NCI-H1092 (cell line): Measurements from ENCODE around the gene FXYD6.
"Not testable (repeated sequence)": the region's sequence is repeated elsewhere in the genome, so short reads cannot be mapped to it uniquely, and the experiment has no call there.

Experiments
- DNase-seq: peaks from one replicate; lab custom pipeline; 2025; lab: John Stamatoyannopoulos, UW

The FXYD6 gene

DNA sequence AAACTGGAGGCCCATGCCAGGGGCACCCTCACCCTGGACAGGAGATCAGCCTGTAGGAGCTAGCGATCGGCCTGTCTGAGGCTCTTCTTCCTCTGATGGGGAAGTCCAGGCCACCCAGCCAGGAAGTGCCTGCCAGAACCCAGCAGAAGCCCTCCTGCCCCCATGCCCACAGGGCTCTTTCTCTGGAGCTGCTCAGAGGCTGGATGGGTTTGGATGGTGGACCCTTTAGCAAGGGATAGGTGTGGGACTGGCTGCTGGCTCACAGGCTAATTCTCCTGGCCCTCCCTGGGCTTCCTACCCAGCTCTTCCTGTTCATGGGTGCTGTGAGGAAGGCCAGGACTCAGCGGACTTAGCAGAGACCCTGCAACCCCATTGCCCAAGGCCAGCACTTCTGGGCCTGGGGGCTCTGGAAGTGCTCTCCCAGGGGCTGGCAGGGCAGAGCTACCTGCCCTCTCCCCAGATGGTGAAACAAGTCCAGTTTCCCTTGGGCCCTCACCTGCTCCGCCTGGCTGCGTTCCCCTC lies 59.6 kb downstream of the FXYD6 start:
- no peak for DNase-seq

GRCh38 chr11:117816151-117816741 lies 60.2 kb downstream of the FXYD6 start:
- no peak for DNase-seq

DNA sequence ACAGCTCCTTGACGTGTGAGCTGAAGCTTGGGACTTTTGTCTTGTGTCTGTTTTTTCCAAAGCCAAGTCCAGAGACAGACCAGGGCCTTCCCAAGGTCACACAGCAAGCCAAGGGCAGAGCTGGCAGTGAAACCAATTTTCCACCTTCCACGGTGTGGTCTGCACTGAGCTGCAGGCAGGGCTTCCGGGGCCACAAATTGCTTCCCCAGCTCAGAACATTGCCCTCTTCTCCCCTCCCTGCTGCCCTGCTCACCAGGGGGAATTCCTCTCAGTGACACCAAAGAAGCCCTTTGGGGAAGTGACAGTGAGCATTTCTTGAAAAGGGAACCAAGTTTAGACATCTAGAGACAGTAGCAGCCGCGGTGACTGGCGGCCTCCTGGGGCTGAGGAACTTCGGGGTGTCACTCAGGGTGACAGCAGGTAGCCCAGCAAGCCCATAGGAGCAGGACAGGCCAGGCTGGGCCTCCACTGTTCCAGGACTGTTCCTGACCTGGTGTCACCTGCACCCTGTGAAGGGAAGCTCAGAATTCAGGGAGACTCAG lies 61.1 kb downstream of the FXYD6 start:
- no peak for DNase-seq

- DNase-seq: peak; percentile 94
Measured at GRCh38 chr11:117814766-117815261, 61.6 kb downstream of the FXYD6 start.

- no peak for DNase-seq
Measured at GRCh38 chr11:117814204-117814765, 62.2 kb downstream of the FXYD6 start.

DNA sequence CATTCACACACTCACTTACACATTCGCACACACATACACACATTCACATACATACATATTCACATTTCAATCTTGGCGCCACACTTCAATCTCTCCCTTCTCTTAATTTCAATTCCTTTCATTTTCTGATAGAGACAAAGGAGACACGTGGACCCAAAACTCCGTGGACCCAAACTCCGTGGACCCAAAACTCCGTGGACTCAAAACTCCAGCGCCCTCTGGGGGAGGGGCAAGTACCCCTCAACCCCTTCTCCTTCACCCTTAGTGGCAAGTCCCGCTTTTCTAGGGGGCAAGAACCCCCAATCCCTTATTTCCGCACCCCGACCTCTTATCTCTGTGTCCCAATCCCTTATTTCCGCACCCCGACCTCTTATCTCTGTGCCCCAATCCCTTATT lies 66.4 kb downstream of the FXYD6 start:
- DNase-seq: not testable (repeated sequence)

DNA sequence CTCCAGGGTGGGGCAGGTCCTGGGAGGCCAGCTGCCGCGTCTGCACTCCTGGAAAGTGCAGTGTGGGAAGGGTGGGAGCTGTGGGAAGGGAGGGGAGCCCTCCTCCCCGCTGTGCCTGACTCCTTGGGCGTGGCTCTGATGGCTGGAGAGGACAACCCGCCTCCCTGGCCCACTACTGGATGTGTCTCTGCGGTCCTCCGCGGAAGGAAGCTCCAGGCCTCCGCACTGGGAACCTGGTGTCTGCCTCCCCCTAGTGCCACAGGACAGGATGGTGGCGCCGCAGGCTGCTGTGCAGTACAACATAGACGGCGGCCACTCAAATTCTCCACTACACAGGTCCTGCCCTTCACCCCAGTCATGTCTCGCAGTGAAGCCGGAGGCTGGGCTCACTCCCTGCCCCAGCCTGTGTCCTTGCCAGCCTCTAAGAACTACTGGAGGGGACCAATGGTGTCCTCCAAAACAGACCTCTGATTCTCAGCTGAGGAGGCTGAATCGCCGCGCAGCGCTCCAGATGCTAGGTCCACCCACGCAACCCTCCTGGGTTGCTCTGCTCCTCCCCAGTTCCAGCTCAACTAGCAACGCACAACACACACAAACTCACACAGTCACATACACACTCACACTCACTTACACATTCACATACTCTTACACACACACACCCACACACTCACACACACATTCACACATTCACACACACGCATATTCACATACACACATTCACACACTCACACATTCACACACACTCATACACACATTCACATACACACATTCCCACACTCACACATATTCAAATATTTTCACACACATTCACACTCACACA lies 67.0 kb downstream of the FXYD6 start:
- DNase-seq: peak; percentile 74

DNA sequence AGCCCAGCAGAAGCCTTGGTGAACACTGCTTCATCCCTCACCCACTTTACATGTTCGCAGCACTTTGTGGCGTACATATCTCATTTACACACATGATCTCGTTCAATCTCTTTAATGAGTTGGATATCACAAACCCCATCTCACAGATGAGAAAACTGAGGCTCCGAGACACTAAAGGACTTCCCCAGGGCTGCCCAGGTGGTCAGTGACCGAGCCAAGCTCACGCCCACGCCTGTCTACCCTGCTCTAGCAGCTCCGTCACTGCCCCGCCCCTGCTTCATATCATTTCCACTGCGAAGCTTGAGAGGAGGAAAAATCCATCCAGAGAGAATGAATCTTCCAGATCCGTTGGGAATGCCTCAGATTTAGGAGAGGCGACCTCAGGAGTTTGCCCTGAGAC lies 67.7 kb downstream of the FXYD6 start:
- no peak for DNase-seq

DNA sequence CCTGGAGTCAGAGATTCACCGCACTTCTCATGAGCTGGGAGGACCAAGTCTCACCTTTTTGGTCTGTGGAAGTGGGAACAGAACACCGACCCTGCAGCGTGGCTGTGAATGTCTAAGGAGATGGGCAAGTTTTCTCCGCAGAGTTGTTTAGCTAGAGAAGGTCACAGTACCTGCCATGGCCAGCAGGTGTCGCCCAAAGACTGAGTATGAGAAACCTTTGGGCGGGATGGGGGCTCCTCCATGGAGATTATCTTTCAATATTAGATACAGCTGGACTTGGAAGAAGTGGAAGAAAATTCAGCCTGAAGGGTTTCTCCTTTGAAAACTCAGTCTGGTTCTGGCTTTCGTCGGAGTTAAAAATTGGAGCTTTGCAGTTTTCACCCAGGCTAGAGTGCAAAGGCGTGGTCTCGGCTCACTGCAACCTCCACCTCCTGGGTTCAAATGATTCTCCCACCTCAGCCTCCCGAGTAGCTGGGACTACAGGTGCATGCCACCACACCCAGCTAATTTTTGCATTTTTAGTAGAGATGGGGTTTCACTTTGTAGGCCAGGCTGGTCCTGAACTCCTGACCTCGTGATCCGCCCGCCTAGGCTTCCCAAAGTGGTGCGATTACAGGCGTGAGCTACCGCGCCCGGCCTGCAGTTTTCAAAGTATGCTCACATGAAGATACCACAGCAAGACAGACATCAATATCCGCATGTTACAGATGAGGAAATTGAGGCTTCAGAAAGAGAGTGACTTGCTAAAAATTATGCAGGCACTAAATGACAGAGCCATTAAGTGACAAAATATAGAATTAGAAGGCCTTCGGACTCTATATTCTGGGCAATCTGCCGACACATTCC lies 68.8 kb downstream of the FXYD6 start:
- DNase-seq: peak; percentile 66

GRCh38 chr11:117806846-117807245 lies 69.6 kb downstream of the FXYD6 start:
- DNase-seq: no peak

- DNase-seq: no peak
Measured at GRCh38 chr11:117805045-117805444, 71.4 kb downstream of the FXYD6 start.

DNA sequence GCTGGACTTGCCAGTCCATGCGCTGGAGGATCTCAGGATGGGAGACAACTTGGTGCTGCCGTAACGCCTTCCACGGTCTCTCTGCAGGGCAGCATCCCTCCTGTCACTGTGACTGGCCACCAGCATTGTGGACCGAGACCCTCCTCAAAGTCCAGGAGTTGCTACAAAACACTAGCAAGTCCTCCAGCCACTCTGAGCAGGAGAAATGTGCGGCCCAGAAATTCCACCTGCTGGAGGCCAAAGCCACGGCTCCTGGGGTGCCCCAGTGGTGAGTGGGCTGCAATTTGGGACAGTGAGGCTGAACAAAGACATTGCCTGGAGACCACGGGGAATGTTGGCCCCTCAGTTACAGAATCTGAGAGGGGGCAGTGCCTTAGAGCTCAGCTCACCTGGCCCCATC lies 72.6 kb downstream of the FXYD6 start:
- no peak for DNase-seq

DNA sequence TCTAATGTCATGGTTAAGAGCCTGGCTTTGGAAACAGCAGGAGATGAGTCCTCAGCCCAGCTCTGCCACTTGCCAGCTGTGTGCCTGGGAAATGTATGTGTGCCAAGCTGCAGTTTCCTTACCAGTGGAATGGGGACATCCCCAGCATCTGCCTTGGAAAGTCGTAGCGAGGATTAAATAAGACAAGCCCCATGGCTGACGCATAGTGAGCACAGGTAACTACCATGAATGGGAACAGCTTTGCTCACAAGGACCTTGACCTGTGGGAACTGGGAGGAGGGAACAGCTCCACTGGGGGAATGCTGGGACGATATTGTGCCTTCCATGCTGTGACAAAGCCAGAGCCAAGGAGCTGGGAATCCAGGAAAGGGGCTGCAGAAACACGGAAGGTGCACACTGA lies 76.8 kb downstream of the FXYD6 start:
- DNase-seq: no peak

GRCh38 chr11:117796872-117797529 lies 79.5 kb downstream of the FXYD6 start, which contains the start of gene DSCAML1:
DSCAML1 (minus strand) TSS chr11:117797216; CDS start chr11:117797079, 137 bp downstream.
- DNase-seq: peak; percentile 49

- DNase-seq: no peak
Measured at GRCh38 chr11:117796456-117796871, 80.0 kb downstream of the FXYD6 start.

DNA sequence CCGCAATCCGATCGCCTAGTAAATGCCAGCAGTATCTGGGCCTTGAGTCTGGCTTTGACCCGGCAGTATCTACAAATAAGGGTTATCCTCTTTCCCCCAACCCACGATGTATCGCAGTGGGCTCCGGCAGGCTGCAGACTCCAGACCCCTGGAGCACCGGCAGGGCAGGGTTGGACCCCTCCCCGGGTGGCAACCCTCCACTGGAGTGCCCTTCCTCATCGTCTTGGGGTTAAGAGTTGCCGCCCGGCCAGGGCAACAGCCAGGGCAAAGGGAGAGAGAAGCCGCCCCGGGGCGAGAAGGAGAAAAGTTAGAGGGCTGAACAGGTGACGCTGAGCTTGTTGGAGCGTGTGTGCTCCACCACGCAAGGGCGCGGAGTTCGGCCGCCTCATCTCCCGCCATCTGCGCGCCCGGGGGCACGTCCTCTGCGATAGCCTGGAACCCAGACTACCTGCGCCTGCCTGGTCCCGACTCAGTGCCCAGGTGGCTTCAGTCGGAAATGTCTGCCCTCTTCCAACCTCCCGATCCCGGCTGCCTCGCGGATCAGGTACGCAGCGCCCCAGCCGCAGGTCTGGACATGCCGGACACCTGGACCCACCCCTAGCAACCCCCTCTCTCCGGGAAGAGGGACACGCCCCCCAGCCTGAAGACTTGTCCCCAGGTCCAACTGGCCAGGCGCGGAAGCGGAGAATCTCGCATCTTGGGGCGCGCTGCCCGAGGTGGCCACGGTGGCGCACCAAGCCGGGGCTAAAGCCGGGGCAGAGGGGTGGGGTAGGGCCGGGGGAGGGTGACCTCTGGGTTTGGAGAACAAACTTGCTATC lies 80.6 kb downstream of the FXYD6 start:
- DNase-seq: no peak

GRCh38 chr11:117794772-117795629 lies 81.5 kb downstream of the FXYD6 start:
- no peak for DNase-seq

DNA sequence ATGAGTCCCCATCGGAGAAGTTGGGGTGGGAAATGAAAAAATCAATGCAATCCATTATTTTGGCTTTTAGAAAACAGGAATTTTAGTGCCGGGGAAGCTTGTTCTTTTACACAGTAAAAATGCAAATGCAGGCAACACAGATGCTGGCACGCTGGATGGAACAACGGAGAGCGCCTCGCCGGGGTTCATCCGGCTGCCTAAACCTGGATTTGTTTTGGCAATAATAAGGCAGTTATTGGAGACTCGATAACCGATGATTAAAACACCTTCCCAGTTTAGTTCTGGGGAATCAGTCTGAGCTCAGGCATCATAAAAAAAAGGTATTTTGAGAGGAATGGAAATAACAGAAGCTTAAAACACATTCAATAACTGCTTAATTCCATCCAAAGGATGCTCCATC lies 82.3 kb downstream of the FXYD6 start:
- no peak for DNase-seq

DNA sequence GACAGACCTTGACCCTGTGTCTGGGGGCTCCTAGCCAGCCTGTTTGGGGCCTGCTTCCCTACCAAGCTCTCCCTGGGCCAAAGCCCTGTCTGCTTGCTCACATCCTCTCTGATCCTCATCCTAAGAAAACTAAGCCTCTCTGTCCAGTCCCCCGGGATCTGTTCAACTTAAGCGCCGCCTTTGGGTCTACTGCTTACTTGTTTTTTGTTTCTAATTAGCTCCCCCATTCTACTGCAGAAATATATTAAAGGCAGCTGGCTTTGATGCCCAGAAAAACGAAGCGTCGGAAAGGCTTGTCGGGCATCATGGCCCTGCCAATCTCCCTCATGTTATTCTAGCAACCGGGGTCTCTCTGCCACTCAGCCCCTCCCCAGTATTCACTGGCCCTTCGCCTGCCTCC lies 82.9 kb downstream of the FXYD6 start:
- no peak for DNase-seq
